SU-DHL-6 (cell line): ENCODE results near the gene RPTOR.

ENCODE experiments used
- H2AFZ ChIP-seq: fragments of 200-600 bp; sonication (generic); 2 replicates; pipeline ENCODE4 v1.6.1; 2014; ENCODE audit warnings: low read depth, mild to moderate bottlenecking, moderate library complexity, mixed read lengths, antibody characterized with exemption, low read length; ENCODE audit not compliant: severe bottlenecking
- H3F3A ChIP-seq: fragments of 200-600 bp; shearing (Covaris generic); 2 replicates; pipeline ENCODE4 v1.6.0; 2016; ENCODE audit warnings: antibody characterized with exemption, mild to moderate bottlenecking; ENCODE audit not compliant: insufficient read depth
- H3K27ac ChIP-seq: fragments of 200-600 bp; sonication (generic); 2 replicates; pipeline ENCODE4 v1.5.1; 2016; ENCODE audit warnings: low read depth, mild to moderate bottlenecking, low read length, moderate library complexity, mixed read lengths
- H3K27me3 ChIP-seq: fragments of 200-600 bp; sonication (generic), shearing (Covaris generic); 2 replicates; pipeline ENCODE4 v1.6.0; 2014; ENCODE audit warnings: mild to moderate bottlenecking, low read length
- H3K36me3 ChIP-seq: fragments of 200-600 bp; sonication (generic); 2 replicates; pipeline ENCODE4 v1.6.1; 2014; ENCODE audit warnings: mild to moderate bottlenecking, low read length, mixed read lengths
- H3K4me2 ChIP-seq: fragments of 300-600, 200-600 bp; shearing (Covaris generic), sonication (generic); 2 replicates; pipeline ENCODE4 v1.6.0; 2014; ENCODE audit warnings: low read length, low read depth, mild to moderate bottlenecking; ENCODE audit not compliant: poor library complexity, severe bottlenecking
- H3K4me3 ChIP-seq: fragments of 200-600 bp; sonication (generic); 2 replicates; pipeline ENCODE4 v1.5.1; 2014; ENCODE audit warnings: antibody characterized with exemption, low read length, mild to moderate bottlenecking, mixed read lengths; ENCODE audit not compliant: insufficient read depth, poor library complexity, severe bottlenecking
- H3K79me2 ChIP-seq: fragments of 200-600 bp; sonication (generic); 2 replicates; pipeline ENCODE4 v1.6.1; 2014; ENCODE audit warnings: mild to moderate bottlenecking, low read length, moderate library complexity; ENCODE audit not compliant: insufficient read depth
- H3K9ac ChIP-seq: fragments of 200-600 bp; sonication (generic); 2 replicates; pipeline ENCODE4 v1.7.0; 2014; ENCODE audit warnings: mild to moderate bottlenecking, low read length
- H3K9me2 ChIP-seq: fragments of 200-600 bp; sonication (generic); replicated peaks from 2 replicates; pipeline ENCODE4 v1.6.1; 2014; ENCODE audit warnings: low read length; ENCODE audit not compliant: insufficient read depth
- H3K9me3 ChIP-seq: fragments of 200-600 bp; sonication (generic); 2 replicates; pipeline ENCODE4 v1.6.1; 2014; ENCODE audit warnings: low read length, mixed read lengths; ENCODE audit not compliant: insufficient read depth
- H4K20me1 ChIP-seq: fragments of 200-600 bp; sonication (generic); 2 replicates; pipeline ENCODE4 v1.6.1; 2014; ENCODE audit warnings: low read depth, mild to moderate bottlenecking, antibody characterized with exemption, low read length, moderate library complexity, mixed read lengths
- EZH2phosphoT487 ChIP-seq: fragments of 200-600 bp; sonication (generic), shearing (Covaris generic); conservative IDR thresholded peaks from 2 replicates; pipeline ENCODE4 v1.6.1; 2018; ENCODE audit warnings: mild to moderate bottlenecking, antibody characterized with exemption, low read length, moderate library complexity, mixed read lengths
- TF ChIP-seq, protein P1 (sequence below): fragments of 200-600 bp; sonication (generic); IDR thresholded peaks from one replicate; pipeline ENCODE4 v1.5.1; 2017; ENCODE audit warnings: antibody characterized with exemption, mild to moderate bottlenecking, low read length, moderate library complexity; ENCODE audit not compliant: insufficient read depth, poor library complexity, severe bottlenecking

The RPTOR gene

DNA sequence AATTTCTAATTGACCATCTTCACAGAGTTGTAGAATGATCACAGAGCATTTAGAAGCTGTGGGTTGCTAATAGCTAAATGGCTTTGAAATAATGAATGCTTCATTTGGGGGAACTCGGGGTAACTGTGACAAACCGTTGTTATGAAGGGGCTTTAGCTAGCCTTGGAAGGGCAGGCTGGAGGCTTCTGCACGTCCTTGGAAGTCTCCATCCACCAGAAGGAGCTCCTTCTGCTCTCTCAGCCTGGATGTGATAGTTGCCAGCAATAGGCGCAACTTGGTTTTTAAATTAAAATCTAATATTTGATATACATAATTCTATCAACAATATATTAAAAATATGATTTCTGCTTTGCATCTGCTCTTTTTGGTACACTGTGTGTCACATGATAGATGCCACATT, 200.5 kb downstream of the RPTOR start:
- TF ChIP-seq, protein P1, sequence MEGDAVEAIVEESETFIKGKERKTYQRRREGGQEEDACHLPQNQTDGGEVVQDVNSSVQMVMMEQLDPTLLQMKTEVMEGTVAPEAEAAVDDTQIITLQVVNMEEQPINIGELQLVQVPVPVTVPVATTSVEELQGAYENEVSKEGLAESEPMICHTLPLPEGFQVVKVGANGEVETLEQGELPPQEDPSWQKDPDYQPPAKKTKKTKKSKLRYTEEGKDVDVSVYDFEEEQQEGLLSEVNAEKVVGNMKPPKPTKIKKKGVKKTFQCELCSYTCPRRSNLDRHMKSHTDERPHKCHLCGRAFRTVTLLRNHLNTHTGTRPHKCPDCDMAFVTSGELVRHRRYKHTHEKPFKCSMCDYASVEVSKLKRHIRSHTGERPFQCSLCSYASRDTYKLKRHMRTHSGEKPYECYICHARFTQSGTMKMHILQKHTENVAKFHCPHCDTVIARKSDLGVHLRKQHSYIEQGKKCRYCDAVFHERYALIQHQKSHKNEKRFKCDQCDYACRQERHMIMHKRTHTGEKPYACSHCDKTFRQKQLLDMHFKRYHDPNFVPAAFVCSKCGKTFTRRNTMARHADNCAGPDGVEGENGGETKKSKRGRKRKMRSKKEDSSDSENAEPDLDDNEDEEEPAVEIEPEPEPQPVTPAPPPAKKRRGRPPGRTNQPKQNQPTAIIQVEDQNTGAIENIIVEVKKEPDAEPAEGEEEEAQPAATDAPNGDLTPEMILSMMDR, result no peak
- no peak for TF ChIP-seq EZH2phosphoT487
- H3K27ac ChIP-seq, result no peak overlapping the region
- H3K9me3 ChIP-seq, result no peaks in the 10 kb centered on the region
- H3K9ac ChIP-seq, result no peak overlapping the region
- no peaks in the 10 kb centered on the region for H4K20me1 ChIP-seq
- H3K4me3 ChIP-seq, result no peak overlapping the region
- no peaks in the 10 kb centered on the region for H3K36me3 ChIP-seq
- H2AFZ ChIP-seq, result no peak overlapping the region
- no peaks in the 10 kb centered on the region for H3K27me3 ChIP-seq
- H3K9me2 ChIP-seq, result no peaks in the 10 kb centered on the region
- no peak overlapping the region for H3K4me2 ChIP-seq
- H3F3A ChIP-seq, result no peaks in the 10 kb centered on the region
- no peaks in the 10 kb centered on the region for H3K79me2 ChIP-seq

DNA sequence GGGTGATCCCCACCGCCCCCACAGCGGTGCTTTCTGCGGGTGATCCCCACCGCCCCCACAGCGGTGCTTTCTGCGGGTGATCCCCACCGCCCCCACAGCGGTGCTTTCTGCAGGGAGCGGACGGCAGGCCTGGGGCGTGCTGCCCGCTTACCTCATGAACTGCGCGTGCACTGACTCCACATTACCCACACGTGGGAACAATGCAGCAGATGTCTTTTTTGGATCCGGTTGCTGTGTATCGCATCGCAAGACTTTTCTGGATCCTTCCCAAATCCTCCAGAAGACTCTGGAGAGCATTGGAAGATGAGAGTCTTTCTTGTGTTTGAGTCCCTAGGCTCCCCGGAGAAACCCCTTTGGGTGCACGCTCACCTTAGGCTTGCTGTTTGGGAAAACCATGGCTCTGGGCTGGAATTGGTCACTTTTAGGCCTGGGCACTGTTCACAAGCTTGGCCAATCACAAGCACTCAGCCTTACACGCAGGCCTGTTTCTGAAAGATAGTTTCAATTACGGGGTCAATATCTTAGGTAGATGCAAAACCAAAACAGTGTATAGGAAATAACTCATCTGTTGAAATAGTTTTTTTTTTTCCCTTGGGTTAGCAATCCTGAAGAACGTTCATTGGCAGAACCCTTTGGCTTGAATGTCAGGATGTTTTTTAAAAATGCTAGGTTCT, 201.8 kb downstream of the RPTOR start:
- Histone ChIP-seq H3K4me2 (no peak overlapping the region), H4K20me1 (no peaks in the 10 kb centered on the region), H3K36me3 (no peaks in the 10 kb centered on the region), H3K9me3 (no peaks in the 10 kb centered on the region), H3K27ac (no peak overlapping the region), H3K27me3 (no peaks in the 10 kb centered on the region), H2AFZ (no peak overlapping the region), H3K9ac (no peak overlapping the region), H3K4me3 (no peak overlapping the region), H3K9me2 (no peaks in the 10 kb centered on the region), H3F3A (no peaks in the 10 kb centered on the region), H3K79me2 (no peaks in the 10 kb centered on the region)
- TF ChIP-seq, protein P1, result no peak
- no peak for TF ChIP-seq EZH2phosphoT487

DNA sequence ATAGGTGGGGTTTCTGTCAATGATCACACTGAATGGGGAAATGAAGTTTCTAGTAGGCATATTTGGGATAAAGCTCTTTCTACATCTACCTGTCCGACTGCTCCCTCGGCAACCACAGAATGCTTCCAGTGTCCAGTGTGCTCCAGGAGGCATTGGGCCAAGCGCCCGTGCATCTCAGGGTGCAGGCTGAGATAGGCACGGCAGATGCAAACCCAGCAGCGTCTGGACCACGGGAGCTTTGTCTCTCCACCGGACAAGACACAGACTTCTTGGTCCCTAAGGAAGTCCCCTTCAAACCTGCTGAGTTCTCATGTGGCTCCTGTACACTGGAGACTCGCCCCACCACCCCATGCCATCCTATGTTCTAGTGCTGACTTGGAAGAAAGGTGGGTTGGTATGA, 202.8 kb downstream of the RPTOR start:
- Histone ChIP-seq H2AFZ (no peak overlapping the region), H3K9me2 (no peaks in the 10 kb centered on the region), H3K9ac (no peak overlapping the region), H3K4me2 (no peak overlapping the region), H3K79me2 (no peaks in the 10 kb centered on the region), H3K9me3 (no peaks in the 10 kb centered on the region), H3K27ac (no peak overlapping the region), H3K4me3 (no peak overlapping the region), H3F3A (no peaks in the 10 kb centered on the region), H3K36me3 (no peaks in the 10 kb centered on the region), H4K20me1 (no peaks in the 10 kb centered on the region), H3K27me3 (no peaks in the 10 kb centered on the region)
- TF ChIP-seq, protein P1, result no peak
- TF ChIP-seq EZH2phosphoT487, result no peak
